LoVo (cell line): ENCODE measurements around the gene TLN1.
A peak's percentile ranks its signal among the peaks of the same experiment; 100 is the strongest.

Source experiments
- DNase-seq: peaks from one replicate; pipeline ENCODE4 v3.0.0-alpha.2; 2016; ENCODE audit warnings: low spot score

Gene TLN1

DNA sequence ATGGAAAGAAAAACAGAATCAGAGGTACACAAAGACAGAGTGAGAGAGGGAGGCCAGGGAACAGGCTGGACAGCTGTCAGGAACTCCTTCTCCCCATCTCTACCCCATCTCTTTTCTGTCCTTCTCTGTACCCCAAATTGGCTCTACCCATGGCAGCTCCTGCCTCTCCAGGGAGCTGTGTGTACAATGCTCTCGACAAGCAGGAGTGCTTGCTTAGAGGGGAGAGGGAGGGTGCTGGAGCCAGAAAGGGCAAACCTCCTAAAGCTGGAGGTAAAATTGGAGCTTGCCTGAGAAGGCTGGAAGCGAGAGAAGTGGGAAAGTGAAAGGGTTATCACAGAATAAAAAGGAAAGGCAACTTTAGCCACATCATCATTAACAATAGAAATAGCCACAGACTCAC is 48.7 kb downstream of the TLN1 start:
- no peak for DNase-seq

DNA sequence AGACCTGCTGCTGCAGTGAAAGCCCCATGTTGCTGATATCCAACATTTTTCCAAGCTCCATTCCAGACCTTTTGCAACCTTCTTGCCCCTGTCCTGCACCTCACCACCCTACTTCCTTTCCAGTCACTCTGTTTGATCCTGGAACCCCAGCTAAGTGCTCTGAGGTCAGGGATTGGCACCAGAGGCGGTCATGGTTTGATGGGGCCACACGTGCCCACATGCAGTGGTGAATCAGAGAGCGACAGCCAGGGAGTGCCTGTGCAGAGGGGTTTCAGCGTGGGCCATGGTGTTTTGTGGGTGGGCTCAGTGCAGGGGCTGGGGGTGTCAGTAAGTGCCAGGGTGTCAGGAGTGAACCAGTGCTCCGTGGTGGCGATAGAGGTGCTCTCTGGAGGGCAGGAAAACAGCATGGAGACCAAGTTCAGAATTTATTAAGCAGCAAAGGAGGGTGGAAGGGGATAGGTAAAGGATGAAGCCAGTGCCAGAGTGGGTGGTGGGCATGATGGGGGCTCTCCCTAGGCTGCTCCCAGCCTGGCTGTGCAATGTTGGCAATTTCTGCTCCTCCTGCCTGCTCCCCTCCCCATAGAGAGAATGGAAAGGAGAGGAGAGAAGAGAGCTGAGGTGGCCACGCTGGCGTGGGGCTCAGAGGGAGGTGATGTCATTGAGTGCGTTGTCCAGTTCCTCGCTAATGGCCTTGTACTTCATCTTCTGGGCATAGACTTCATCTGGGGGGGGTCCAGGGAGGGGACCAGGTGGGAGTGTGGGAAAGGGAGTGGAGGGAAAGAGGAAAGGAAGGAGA is 49.3 kb downstream of the TLN1 start:
- DNase-seq = no peak

DNA sequence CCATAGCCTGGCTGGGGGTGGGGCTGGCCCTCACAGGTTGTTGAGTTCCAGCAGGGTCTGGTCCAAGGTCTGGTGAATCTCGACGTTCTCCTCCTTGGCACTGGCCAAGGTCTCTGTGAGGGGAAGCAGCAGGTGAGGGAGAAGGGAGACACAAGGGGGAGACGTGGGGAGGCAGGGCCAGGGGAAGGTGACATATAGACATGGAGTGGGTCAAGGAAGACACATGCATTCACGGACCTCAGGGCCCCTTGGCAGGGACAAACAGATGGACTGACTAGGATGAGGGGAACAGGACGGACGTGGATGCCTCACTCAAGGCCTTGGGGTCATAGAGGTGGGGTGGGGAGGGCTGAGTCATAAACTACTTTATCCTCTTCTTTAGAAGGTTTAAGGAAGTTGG is 49.9 kb downstream of the TLN1 start:
- DNase-seq = no peak

DNA sequence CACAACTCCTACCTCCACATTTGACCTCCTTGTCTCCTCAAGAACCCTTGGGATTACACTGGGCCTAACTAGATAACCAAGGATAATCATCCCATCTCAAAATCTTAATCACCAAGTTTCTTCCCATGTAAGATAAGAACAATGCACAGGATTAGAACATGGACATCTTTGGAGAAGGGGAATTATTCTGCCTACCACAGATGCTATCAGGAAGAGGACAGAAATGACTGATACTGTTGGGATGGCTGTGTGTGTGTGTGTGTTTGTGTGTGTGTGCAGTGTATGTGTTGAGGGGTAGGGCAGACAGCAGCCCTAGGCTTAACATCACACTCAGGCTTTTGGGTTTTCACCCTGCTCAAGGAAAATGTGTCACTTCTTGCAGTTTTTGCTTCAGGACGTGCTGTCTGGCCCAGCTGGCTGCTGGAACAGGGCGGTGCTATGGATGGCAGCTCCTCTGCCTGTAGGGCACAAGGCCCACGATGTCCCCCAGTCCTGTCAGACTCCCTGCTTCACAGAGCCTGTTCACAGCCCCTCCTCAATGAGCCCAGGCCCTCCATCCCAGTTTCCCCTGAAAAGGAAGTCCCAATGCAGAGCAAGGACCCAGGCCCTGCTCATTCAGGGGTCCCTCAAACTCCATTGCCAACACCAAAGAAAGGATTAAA is 50.5 kb downstream of the TLN1 start:
- no peak for DNase-seq

DNA sequence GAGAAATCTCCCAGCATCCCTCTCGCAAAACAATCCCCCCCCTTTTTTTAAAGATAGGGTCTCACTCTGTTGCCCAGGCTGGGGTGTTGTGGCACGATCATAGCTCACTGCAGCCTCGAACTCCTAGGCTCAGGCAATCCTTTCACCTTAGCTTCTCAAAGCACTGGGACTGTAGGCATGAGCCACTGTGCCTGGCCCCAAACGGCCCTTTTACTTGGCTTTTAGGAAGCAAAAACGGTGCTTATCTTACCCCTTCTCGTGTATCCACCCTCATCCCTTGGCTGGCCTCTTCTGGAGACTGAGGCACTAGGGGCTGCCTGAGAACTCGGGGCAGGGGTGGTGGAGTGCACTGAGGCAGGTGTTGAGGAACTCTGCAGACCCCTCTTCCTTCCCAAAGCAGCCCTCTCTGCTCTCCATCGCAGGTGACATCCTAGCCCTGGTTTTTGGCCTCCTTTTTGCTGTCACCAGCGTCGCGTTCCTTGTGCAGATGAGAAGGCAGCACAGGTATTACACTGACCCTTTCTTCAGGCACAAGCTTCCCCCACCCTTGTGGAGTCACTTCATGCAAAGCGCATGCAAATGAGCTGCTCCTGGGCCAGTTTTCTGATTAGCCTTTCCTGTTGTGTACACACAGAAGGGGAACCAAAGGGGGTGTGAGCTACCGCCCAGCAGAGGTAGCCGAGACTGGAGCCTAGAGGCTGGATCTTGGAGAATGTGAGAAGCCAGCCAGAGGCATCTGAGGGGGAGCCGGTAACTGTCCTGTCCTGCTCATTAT is 51.5 kb downstream of the TLN1 start:
- no peak for DNase-seq

DNA sequence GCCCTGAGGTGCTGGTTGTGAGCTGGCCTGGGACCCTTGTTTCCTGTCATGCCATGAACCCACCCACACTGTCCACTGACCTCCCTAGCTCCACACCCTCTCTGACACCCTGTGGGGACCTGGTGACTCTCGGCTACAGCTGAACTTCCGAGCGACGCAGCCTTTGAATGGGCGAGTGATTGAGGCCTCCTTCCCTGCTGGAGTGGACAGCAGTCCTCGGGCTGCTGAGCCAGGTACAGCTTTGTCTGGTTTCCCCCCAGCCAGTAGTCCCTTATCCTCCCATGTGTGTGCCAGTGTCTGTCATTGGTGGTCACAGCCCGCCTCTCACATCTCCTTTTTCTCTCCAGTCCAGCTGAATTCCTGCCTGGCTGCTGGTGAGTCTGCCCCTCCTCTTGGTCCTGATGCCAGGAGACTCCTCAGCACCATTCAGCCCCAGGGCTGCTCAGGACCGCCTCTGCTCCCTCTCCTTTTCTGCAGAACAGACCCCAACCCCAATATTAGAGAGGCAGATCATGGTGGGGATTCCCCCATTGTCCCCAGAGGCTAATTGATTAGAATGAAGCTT is 52.1 kb downstream of the TLN1 start:
- no peak for DNase-seq

DNA sequence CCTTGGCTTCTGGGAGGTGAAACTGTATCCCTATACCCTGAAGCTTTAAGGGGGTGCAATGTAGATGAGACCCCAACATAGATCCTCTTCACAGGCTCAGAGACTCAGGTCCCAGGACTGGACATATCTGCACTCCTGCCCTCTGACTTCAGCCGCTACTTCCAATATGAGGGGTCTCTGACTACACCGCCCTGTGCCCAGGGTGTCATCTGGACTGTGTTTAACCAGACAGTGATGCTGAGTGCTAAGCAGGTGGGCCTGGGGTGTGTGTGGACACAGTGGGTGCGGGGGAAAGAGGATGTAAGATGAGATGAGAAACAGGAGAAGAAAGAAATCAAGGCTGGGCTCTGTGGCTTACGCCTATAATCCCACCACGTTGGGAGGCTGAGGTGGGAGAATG is 52.9 kb downstream of the TLN1 start:
- DNase-seq = no peak

DNA sequence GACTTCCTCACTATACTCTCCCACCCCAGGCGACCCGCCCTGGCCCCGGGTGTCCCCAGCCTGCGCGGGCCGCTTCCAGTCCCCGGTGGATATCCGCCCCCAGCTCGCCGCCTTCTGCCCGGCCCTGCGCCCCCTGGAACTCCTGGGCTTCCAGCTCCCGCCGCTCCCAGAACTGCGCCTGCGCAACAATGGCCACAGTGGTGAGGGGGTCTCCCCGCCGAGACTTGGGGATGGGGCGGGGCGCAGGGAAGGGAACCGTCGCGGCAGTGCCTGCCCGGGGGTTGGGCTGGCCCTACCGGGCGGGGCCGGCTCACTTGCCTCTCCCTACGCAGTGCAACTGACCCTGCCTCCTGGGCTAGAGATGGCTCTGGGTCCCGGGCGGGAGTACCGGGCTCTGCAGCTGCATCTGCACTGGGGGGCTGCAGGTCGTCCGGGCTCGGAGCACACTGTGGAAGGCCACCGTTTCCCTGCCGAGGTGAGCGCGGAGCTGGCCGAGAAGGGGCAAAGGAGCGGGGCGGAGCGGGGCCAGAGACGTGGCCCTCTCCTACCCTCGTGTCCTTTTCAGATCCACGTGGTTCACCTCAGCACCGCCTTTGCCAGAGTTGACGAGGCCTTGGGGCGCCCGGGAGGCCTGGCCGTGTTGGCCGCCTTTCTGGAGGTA is 56.1 kb downstream of the TLN1 start:
- DNase-seq = no peak

DNA sequence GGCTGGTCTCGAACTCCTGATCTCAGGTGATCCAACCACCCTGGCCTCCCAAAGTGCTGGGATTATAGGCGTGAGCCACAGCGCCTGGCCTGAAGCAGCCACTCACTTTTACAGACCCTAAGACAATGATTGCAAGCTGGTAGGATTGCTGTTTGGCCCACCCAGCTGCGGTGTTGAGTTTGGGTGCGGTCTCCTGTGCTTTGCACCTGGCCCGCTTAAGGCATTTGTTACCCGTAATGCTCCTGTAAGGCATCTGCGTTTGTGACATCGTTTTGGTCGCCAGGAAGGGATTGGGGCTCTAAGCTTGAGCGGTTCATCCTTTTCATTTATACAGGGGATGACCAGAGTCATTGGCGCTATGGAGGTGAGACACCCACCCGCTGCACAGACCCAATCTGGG is 56.8 kb downstream of the TLN1 start:
- DNase-seq = no peak

DNA sequence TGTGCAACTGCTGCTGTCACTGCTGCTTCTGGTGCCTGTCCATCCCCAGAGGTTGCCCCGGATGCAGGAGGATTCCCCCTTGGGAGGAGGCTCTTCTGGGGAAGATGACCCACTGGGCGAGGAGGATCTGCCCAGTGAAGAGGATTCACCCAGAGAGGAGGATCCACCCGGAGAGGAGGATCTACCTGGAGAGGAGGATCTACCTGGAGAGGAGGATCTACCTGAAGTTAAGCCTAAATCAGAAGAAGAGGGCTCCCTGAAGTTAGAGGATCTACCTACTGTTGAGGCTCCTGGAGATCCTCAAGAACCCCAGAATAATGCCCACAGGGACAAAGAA is 58.0 kb downstream of the TLN1 start:
- no peak for DNase-seq

DNA sequence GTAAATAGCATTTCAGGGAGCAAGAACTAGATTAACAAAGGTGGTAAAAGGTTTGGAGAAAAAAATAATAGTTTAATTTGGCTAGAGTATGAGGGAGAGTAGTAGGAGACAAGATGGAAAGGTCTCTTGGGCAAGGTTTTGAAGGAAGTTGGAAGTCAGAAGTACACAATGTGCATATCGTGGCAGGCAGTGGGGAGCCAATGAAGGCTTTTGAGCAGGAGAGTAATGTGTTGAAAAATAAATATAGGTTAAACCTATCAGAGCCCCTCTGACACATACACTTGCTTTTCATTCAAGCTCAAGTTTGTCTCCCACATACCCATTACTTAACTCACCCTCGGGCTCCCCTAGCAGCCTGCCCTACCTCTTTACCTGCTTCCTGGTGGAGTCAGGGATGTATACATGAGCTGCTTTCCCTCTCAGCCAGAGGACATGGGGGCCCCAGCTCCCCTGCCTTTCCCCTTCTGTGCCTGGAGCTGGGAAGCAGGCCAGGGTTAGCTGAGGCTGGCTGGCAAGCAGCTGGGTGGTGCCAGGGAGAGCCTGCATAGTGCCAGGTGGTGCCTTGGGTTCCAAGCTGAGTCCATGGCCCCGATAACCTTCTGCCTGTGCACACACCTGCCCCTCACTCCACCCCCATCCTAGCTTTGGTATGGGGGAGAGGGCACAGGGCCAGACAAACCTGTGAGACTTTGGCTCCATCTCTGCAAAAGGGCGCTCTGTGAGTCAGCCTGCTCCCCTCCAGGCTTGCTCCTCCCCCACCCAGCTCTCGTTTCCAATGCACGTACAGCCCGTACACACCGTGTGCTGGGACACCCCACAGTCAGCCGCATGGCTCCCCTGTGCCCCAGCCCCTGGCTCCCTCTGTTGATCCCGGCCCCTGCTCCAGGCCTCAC is 58.6 kb downstream of the TLN1 start, which contains the start of gene CA9:
Gene CA9, plus strand, starts transcription at position 797 of the 893 bp plus-strand sequence. Its CDS starts 32 bp downstream, at position 829.
- DNase-seq = no peak

DNA sequence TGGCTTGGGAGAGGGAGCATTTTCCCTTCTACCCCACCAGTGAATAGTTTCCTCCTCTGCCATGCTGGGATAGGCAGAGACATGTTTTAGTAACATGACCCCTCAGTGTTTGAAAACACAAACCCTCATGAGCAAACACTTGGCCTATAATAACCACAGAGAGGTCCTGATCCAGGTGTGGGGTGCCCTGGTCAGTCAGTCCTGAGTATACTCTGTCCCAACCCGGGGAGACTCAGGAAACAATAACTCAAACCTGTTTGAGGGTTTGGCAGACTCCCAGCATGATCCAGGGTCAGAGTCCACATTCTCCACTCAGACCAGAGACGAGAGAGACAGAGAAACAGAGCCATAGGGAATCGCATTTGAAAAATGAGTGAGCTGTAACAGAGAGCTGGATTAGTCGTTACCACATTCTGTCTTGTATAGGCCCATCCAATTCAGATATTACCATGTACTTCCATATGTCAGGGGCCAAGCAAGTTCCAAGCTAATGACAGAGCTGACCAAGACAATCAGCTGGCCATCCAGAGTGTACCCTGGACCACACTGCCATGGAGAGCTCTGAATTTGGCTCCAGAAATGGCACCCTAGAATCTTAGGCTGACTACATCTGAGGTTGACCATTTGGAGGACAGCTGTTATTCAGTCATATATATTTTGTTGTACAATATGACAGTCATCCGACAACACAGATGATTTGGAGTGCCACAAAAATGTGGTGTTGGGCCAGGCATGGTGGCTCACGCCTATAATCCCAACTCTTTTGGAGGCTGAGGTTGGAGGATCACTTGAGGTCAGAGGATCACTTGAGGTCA is 62.5 kb downstream of the TLN1 start:
- peak; percentile 90 for DNase-seq

DNA sequence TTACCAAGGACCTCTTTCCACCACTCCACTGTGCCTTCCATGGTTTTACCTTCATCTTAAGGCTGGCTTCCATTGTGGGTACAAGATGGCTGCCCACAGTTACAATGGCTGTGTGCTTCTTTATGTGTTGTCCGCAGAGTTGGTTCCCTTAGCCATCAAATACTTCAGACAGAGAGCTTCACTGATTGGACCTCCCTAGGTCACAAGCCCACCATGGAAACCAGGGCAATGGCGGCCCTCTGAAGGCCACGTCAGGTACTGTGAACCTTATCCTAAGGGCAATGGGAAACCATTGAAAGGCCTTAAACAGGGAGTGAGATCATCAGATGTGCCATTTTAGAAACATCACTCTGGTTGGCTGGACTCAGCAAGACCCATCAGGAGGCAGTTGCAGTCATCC is 64.1 kb downstream of the TLN1 start:
- DNase-seq = no peak

DNA sequence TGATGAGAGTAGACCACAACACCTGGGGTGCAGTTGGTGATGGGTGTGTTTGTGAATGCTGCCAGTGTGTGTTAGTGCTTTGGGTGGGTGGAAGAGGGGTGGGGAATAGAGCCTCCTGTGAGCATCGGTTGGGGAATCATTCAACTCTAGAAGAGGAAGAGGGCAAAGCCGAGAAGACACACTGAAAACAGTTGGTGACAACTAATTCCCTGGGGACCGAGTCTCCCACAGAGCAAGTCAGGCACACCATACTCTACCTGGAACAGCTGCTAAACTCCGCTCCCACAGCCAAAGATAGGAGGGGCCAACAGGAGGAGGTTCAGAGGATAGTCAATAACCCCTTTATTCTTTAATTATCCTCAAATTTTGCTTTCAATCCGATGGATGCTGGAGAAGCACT is 65.4 kb downstream of the TLN1 start:
- no peak for DNase-seq

DNA sequence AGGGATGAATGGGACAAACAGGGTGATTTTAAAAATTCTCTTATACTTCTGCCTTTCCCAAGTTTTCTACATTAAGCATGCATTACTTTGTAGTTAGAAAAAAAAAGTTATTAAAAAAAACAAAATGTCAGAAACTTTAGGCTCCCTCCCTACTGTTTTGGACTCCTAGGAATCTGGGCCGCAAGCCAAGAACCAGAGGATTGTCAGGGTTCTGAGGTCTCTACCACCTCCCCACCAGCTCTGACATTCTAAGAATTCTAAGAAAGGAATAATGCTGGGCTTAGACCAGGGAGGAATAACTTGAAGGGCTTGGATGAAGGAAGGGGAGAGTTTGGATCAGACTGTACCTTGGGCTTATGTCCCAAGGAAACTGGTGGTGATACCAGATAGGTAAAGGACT is 66.0 kb downstream of the TLN1 start:
- no peak for DNase-seq

DNA sequence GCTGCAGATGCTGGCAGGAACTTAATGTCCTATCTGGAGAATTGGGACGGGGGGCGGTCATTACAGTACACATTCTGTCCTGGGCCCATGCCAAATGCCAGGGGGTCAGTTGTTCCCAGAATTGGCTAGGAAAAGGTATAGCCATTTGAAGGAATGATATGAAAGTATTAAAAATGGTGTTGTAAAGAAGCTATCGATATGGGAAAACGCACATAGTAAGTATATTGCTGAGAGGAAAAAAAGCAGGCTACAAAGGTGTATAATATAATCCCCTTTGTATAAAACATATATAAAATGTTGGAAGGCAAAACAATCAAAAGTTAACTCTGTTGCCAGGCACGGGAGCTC is 66.5 kb downstream of the TLN1 start:
- DNase-seq = no peak

DNA sequence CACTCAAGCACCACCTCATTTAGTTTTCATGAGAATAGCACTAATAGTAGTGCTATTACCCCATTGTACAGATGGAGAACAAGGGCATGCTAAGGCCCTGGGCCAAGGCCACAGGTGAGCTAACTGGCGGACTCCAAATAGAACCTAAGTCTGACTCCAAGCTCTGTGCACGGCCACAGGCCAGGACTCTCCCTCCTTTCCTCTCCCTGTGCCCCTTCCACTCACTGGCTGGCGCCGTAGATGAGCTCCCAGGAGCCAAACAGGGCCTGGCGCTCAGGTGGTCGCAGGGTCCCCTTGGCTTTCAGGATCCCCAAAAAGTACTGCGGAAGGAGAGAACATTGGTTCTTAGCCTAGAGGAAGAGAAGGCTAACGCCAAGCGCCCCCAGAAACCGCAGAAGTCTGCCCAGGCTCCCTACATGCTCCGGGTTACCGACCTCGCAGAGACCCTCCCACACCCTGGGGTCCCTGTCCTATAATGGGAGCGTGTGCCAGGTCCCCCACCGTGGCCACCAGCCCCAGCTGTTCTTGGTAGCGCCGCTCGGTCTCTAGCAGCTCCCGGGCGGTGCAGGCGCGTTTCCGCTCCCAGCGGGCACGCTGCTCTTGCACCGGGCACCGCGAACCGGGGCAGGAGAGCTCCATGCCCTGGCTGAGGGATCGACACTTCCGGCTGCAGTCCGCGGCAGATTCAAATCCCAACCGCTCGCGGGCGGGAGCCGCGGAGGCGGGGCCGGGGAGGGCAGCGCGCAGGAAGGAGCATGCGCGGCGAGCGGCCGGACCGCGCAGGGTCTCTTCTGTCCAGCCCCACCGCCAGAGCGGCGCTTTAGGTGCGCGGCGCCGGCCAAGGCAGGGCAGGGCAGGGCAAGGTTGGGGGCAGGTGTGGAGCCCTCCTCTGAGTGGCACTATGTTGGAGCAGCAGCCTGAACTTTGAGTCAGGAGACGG is 67.2 kb downstream of the TLN1 start, which contains the start of gene ARHGEF39:
Gene ARHGEF39, minus strand, starts transcription at position 665 of the 940 bp plus-strand sequence. Its CDS starts 26 bp downstream, at position 639.
- peak; percentile 89 for DNase-seq

DNA sequence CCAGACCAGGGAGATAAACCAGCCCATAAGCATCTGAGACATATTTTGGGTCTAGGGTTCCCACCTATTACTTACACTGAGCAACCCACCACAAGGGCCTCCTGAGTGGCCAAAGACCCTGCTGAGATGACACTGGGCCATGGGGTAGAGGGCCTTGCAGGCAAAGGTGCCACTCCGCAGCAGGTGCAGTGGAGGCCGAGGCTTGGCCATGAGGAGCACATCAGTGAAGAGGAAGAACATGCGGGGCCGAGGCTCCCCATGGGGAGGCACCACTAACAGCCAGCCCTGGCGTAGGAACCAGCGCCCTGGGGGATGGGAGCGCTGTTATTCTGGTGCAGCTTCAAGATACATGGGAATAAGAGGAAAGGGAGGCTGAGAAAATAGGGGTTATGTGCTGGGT is 69.6 kb downstream of the TLN1 start:
- no peak for DNase-seq

DNA sequence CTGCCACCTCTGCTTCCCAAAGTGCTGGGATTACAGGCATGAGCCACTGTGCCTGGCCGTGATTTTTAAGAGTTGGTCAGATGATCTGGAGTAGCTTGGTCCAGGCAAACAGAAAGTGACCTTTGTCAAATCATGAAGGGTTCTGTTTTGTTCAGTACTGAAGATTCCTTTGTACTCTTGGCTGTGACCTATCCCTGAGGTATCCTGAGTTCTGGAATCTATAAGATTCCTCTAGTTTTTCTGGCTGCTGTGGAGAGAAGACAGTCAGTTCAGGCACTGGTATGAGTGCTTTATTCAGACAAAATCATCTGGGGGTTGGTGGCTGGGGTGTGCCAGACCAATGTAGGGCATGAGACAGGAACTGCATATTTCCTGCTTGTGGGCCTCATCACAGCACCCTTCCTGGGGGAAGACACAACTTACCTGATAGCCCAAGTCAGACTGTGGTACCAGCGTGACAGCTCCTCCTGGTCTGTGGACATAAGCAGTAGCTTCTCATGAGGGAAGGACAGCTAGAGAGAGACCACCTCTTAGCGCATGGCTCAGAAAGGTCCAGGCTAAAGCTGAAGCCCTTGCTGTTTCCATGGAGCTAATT is 70.1 kb downstream of the TLN1 start:
- no peak for DNase-seq
